A673 (cell line): ENCODE data around the gene VTN. TPM values are rescaled to one million over a fixed set of nuclear protein-coding genes. Genes with fewer than 3 reads are reported as not detected.

Experiments used
- BruUV-seq: library from RNA; stranded (reverse); fragments of 400-500 nt; replicated peaks from 2 replicates; lab custom pipeline; 2021; lab: Mats Ljungman, UMichigan
- CTCF ChIA-PET: fragments of 300-600 bp; sonication (Branson Sonifier 250); formaldehyde crosslinking; loops from one replicate; lab custom pipeline; 2022; ENCODE audit warnings: antibody characterized with exemption; lab: Charles Lee
- POLR2A ChIA-PET: fragments of 300-600 bp; sonication (Branson Sonifier 250); formaldehyde crosslinking; loops from one replicate; lab custom pipeline; 2022; ENCODE audit warnings: antibody characterized with exemption; ENCODE audit not compliant: low non-redundant PET; lab: Charles Lee
- DNase-seq: peaks from one replicate; pipeline ENCODE4 v3.0.0-alpha.2; 2015; ENCODE audit warnings: low spot score
- H3K27ac ChIP-seq: fragments of 200-600 bp; sonication (generic); 2 replicates; pipeline ENCODE4 v1.5.1; 2016; ENCODE audit warnings: mixed run types, low read depth, mild to moderate bottlenecking, mixed read lengths, antibody characterized with exemption, low read length; ENCODE audit not compliant: poor library complexity, severe bottlenecking
- H3K27me3 ChIP-seq: fragments of 200-600 bp; sonication (generic); replicated peaks from 2 replicates; pipeline ENCODE4 v1.6.1; 2017; ENCODE audit warnings: mixed run types, low read depth, mild to moderate bottlenecking, mixed read lengths, antibody characterized with exemption, low read length; ENCODE audit not compliant: insufficient read depth, poor library complexity
- H3K36me3 ChIP-seq: fragments of 200-600 bp; sonication (generic); 2 replicates; pipeline ENCODE4 v1.6.1; 2016; ENCODE audit warnings: mixed run types, mild to moderate bottlenecking, mixed read lengths, antibody characterized with exemption, low read length; ENCODE audit not compliant: insufficient read depth, poor library complexity, severe bottlenecking
- H3K4me1 ChIP-seq: fragments of 200-600 bp; sonication (generic); 2 replicates; pipeline ENCODE4 v1.6.1; 2017; ENCODE audit warnings: mixed run types, mild to moderate bottlenecking, mixed read lengths, antibody characterized with exemption, low read length; ENCODE audit not compliant: insufficient read depth, poor library complexity, severe bottlenecking
- H3K4me3 ChIP-seq: fragments of 200-600 bp; sonication (generic); 2 replicates; pipeline ENCODE4 v1.5.1; 2016; ENCODE audit warnings: low read depth, mixed run types, mild to moderate bottlenecking, mixed read lengths, low read length; ENCODE audit not compliant: poor library complexity, severe bottlenecking
- H3K9me3 ChIP-seq: fragments of 200-600 bp; sonication (generic); 2 replicates; pipeline ENCODE4 v1.6.1; 2016; ENCODE audit warnings: mixed run types, low read depth, mild to moderate bottlenecking, mixed read lengths, antibody characterized with exemption, low read length; ENCODE audit not compliant: poor library complexity, severe bottlenecking
- CTCF ChIP-seq: fragments of 300-800, 200-600 bp; sonication (generic); conservative IDR thresholded peaks from 2 replicates; pipeline ENCODE4 v1.5.1; 2017; ENCODE audit warnings: low read depth, mild to moderate bottlenecking, antibody characterized with exemption, low read length, moderate library complexity, mixed read lengths
- EZH2 ChIP-seq: fragments of 200-600 bp; sonication (generic); IDR thresholded peaks from 2 replicates; pipeline ENCODE4 v1.6.1; 2017; ENCODE audit warnings: borderline replicate concordance, low read depth, mild to moderate bottlenecking, mixed read lengths, antibody characterized with exemption, low read length; ENCODE audit not compliant: poor library complexity, severe bottlenecking
- intact Hi-C: fragments of 100-400 bp; cut with micrococcal nuclease; formaldehyde crosslinking; loops from one replicate; pipeline ENCODE4 v1.10.0; 2022; ENCODE audit not compliant: unreplicated experiment
- total RNA-seq: library from RNA; stranded (reverse); gene quantifications from 2 replicates; pipeline ENCODE4 v1.2.3, GENCODE V29; 2021

Gene VTN
- total RNA-seq, 1 experiment from 2014 or later, result 0.26 TPM

DNA sequence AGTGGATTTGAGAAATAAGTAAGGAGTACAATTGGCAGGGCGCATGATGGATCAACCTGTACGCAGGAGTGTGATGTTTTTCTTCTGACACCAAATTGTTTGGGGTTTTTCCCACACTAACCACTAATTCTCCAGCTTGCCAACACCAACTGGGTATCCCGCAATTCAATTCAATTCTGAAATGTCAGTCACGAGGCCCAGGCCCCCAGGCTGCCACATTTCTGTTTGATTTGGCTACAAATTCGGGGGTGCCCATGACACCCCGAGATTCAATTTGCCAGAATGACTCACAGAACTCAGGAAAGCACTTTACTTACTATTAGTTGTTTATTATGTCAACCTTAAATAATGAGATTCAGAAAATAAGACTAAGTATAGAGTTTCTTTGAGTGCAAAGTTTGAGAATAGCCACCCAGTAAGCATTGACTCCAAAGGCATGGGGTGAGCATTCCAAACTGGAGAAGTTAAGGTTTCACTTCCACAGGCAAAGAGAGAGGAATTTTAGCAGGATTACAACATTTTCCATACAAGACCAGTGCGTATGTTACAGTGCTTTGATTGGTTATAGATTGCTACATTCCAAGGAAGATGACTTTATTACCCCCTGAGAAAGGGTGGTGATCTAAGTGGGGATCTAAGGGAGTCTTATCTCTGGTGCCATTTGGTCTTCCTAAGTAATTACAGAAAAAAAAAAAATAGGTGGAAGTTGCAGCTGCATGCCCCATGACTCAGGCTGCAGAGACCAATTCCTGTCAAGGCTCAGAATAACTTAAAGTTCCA is 24.4 kb upstream of the VTN start:
- H3K27me3 ChIP-seq, result no peaks in the 10 kb centered on the region
- ChIA-PET POLR2A (no interaction called here), CTCF (no interaction called here)
- DNase-seq, result no peak
- H3K27ac ChIP-seq, result no peak overlapping the region
- no peak overlapping the region for H3K4me3 ChIP-seq
- no TSS peak for BruUV-seq
- H3K9me3 ChIP-seq, result no peaks in the 10 kb centered on the region
- H3K4me1 ChIP-seq, result no peaks in the 10 kb centered on the region
- H3K36me3 ChIP-seq, result peaks cover 28% of the 10 kb centered on the region
- no peak for TF ChIP-seq EZH2
- TF ChIP-seq CTCF, result no peak
- intact Hi-C loops, result no loop called here

DNA sequence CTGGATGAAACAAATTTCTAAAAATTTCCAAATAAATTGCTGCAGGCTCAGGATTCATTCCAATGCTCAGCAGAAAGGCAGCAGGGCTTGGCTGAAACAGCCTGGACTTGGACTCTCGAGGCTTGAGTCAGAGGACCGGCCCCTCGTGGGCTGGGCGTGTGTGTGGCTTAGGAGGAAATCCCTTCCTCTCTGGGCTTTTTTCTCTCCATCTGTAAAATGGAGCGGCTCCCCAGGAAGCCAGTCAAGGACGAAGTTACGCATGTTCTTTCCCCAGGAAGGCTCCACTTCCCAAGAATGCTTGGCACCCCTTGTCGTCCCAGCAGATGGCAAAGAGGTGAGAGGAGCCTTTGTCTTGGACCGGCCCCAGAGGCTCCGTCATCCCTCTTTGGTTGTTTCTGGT is 22.4 kb upstream of the VTN start:
- H3K4me1 ChIP-seq, result no peaks in the 10 kb centered on the region
- H3K9me3 ChIP-seq, result no peaks in the 10 kb centered on the region
- ChIA-PET POLR2A (no interaction called here), CTCF (no interaction called here)
- peaks cover 37% of the 10 kb centered on the region for H3K36me3 ChIP-seq
- no peak overlapping the region for H3K27ac ChIP-seq
- BruUV-seq, result no TSS peak
- TF ChIP-seq CTCF (no peak), EZH2 (no peak)
- H3K4me3 ChIP-seq, result no peak overlapping the region
- DNase-seq, result no peak
- intact Hi-C loops, result no loop called here
- no peaks in the 10 kb centered on the region for H3K27me3 ChIP-seq

DNA sequence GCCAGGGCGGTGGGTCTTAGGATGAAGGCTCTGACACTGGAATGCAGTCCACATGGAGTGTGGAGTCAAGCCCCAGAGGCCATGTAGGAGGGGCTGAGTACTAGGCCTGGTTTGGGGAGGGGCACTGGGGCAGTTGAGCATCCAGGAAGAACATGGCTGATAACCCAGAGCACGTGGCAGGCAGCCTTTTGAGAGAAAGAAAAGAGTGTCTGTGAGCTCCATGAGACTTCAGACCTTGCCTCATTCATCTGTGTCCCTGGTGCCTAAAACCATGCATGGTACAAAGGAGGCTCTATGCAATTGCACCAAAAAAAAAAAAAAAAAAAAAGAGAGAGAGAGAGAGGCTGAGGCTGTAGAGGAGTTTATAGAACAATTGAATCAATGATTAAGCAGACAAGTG is 21.3 kb upstream of the VTN start:
- no TSS peak for BruUV-seq
- DNase-seq, result no peak
- Histone ChIP-seq H3K4me3 (no peak overlapping the region), H3K36me3 (peaks cover 37% of the 10 kb centered on the region), H3K9me3 (no peaks in the 10 kb centered on the region), H3K27ac (no peak overlapping the region), H3K27me3 (no peaks in the 10 kb centered on the region), H3K4me1 (no peaks in the 10 kb centered on the region)
- intact Hi-C loops, result no loop called here
- ChIA-PET CTCF (no interaction called here), POLR2A (no interaction called here)
- TF ChIP-seq CTCF (no peak), EZH2 (no peak)
